Measurements from ENCODE around the gene GCM1.

DNA sequence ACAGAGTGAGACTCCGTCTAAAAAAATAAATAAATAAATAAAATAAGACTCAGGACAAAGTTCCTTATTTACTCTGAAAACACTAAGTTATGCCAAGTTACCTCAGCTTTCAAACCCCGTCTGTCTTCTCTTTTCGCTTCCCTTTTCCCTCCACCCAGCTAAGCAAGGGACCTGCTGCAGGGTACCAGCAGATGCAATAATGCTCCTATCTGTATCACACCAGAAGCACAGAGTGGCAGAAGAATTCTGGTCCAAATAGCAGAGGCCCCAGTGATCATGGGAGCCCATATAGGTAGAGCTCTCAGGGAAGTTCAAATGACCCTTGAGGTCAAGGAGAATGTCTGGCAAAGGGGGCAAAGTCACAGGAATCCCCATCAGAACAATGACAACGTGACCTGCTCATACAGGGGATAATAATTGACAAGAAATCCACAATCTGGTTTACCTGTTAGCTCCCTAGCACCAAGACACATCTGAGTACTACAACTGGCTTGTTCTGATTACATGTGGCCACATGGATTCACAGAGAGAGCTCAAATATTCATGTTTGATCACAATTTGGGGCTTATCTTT is 8.7 kb downstream of the GCM1 start:
- TF ChIP-seq, protein P1, sequence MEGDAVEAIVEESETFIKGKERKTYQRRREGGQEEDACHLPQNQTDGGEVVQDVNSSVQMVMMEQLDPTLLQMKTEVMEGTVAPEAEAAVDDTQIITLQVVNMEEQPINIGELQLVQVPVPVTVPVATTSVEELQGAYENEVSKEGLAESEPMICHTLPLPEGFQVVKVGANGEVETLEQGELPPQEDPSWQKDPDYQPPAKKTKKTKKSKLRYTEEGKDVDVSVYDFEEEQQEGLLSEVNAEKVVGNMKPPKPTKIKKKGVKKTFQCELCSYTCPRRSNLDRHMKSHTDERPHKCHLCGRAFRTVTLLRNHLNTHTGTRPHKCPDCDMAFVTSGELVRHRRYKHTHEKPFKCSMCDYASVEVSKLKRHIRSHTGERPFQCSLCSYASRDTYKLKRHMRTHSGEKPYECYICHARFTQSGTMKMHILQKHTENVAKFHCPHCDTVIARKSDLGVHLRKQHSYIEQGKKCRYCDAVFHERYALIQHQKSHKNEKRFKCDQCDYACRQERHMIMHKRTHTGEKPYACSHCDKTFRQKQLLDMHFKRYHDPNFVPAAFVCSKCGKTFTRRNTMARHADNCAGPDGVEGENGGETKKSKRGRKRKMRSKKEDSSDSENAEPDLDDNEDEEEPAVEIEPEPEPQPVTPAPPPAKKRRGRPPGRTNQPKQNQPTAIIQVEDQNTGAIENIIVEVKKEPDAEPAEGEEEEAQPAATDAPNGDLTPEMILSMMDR (IDR thresholded peaks at IDR 0.05 in 2 of 3, conservative IDR thresholded peaks at IDR 0.05 in 1 of 3; ENCODE audit: borderline replicate concordance in 1 of 3, insufficient read depth in 1 of 3, low read depth in 2 of 3, low read length in 2 of 3): no peak
- TF ChIP-seq SP1 (IDR thresholded peaks at IDR 0.05; ENCODE audit: low read depth) (no peak), POLR2A (IDR thresholded peaks at IDR 0.05; ENCODE audit: borderline replicate concordance, extremely low read depth, insufficient read depth, insufficient read length) (no peak)

All from HCT116 (cell line).